ENCODE results near the gene TMEM109. TPM values are rescaled to one million over a fixed set of nuclear protein-coding genes. Genes with fewer than 3 reads are reported as not detected.

TMEM109 gene
- total RNA-seq, 1 donor from 2014 or later: 127 TPM

- Histone ChIP-seq H3K4me1 (peaks cover 7% of the 10 kb centered on the region), H3K9me3 (no peaks in the 10 kb centered on the region), H3K27ac (no peak overlapping the region), H3K36me3 (no peaks in the 10 kb centered on the region), H3K4me3 (no peak overlapping the region), H3K27me3 (no peaks in the 10 kb centered on the region)
- no peak for TF ChIP-seq CTCF (IDR thresholded peaks at IDR 0.05)
- no peak for TF ChIP-seq POLR2A (IDR thresholded peaks at IDR 0.05)
- TF ChIP-seq POLR2AphosphoS5 (IDR thresholded peaks at IDR 0.05; ENCODE audit: insufficient read depth in 1 of 2, low read depth in 1 of 2): no peak
- DNase-seq (ENCODE audit: extremely low spot score in 2 of 2): no peak
- intact Hi-C loops (cut with DNase I): no loop called here
Observed at GRCh38 chr11:60930394-60930793, 16.4 kb downstream of the TMEM109 start.

DNA sequence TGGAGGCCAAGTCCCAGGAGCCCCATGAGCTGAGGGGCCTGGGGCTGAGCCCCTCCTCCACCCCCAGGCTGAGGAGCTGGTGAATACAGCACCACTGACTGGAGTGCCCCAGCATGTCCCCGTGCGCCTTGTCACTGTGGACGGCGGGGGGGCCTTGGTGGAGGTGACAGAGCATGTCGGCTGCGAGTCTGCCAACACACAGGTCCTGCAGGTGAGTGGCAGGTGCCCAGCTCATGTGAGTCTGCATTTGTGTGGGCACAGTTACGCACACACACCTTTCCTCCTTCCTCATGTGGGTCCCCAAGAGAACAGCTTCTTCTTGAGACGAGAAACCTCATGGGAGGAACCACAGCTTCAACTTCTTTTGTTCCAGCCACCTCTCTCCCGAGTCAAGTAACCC, 18.0 kb downstream of the TMEM109 start:
- DNase-seq (ENCODE audit: extremely low spot score in 2 of 2): no peak
- intact Hi-C loops (cut with DNase I): no loop called here
- H3K4me3 ChIP-seq: no peak overlapping the region

DNA sequence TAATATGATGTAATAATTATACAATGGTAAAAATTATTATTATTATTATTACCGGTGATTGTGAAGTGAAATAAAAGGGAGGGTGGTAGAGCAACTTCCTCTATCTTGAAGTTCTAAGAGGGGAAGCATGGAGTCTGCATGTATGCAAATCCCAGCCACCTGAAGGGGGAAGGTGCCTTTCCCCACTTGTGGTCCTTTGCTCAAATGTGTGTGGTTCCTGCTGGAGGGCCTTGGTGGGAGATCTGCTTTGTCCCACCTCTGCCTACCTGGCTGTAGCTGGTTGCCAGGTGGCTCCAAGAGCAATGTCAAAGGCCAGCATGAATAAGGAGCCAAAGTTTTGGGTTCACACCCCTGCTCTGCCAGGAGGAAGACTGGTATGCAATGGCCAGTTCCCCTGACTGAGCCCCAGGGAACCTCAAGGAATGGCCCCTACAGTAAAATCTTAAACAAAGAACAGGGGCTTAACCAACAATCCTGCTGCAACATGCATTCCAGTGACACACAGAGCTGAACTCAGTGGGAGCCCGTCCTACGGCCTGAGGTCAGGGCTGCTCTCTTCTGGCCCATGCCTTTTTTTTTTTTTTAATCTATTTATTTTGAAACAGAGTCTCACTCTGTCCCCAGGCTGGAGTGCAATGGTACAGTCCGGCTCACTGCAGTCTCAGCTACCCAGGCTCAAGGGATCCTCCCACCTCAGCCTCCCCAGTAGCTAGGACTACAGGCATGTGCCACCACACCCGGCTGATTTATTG, 18.8 kb downstream of the TMEM109 start:
- H3K27me3 ChIP-seq: no peaks in the 10 kb centered on the region
- H3K4me3 ChIP-seq: no peak overlapping the region
- no peaks in the 10 kb centered on the region for H3K4me1 ChIP-seq
- no peaks in the 10 kb centered on the region for H3K36me3 ChIP-seq
- TF ChIP-seq POLR2A (IDR thresholded peaks at IDR 0.05): no peak
- TF ChIP-seq CTCF (IDR thresholded peaks at IDR 0.05): no peak
- no peak for TF ChIP-seq POLR2AphosphoS5 (IDR thresholded peaks at IDR 0.05; ENCODE audit: insufficient read depth in 1 of 2, low read depth in 1 of 2)
- DNase-seq (ENCODE audit: extremely low spot score in 2 of 2): no peak
- H3K9me3 ChIP-seq: no peaks in the 10 kb centered on the region
- intact Hi-C loops (cut with DNase I): no loop called here
- no peak overlapping the region for H3K27ac ChIP-seq

More for the DNA sequence above, 18.0 kb downstream of the TMEM109 start:
- H3K27ac ChIP-seq: no peak overlapping the region
- H3K4me1 ChIP-seq: peaks cover 5% of the 10 kb centered on the region
- no peaks in the 10 kb centered on the region for H3K36me3 ChIP-seq
- H3K27me3 ChIP-seq: no peaks in the 10 kb centered on the region
- no peaks in the 10 kb centered on the region for H3K9me3 ChIP-seq
- no peak for TF ChIP-seq POLR2AphosphoS5 (IDR thresholded peaks at IDR 0.05; ENCODE audit: insufficient read depth in 1 of 2, low read depth in 1 of 2)

- intact Hi-C loops (cut with DNase I): no loop called here
Observed at GRCh38 chr11:60933416-60934123, 19.6 kb downstream of the TMEM109 start.

More at GRCh38 chr11:60933416-60934123, 19.6 kb downstream of the TMEM109 start:
- H3K4me1 ChIP-seq: no peaks in the 10 kb centered on the region
- no peak for DNase-seq (ENCODE audit: extremely low spot score in 2 of 2)
- no peak overlapping the region for H3K4me3 ChIP-seq
- no peaks in the 10 kb centered on the region for H3K36me3 ChIP-seq
- H3K27me3 ChIP-seq: no peaks in the 10 kb centered on the region
- H3K9me3 ChIP-seq: no peaks in the 10 kb centered on the region
- H3K27ac ChIP-seq: no peak overlapping the region
- no peak for TF ChIP-seq POLR2A (IDR thresholded peaks at IDR 0.05)
- no peak for TF ChIP-seq CTCF (IDR thresholded peaks at IDR 0.05)
- no peak for TF ChIP-seq POLR2AphosphoS5 (IDR thresholded peaks at IDR 0.05; ENCODE audit: insufficient read depth in 1 of 2, low read depth in 1 of 2)
